HEK293 (cell line): ENCODE data around the gene PPP1R14C.
A peak's percentile ranks its signal among the peaks of the same experiment; 100 is the strongest.

Source experiments
- GLI2 ChIP-seq: fragments of 450-650 bp; formaldehyde crosslinking; IDR thresholded peaks from 2 replicates; pipeline ENCODE4; 2017; ENCODE audit warnings: missing biosample characterization, missing genetic modification characterization, low read depth, borderline replicate concordance
- HOXC10 ChIP-seq: sonication (generic); formaldehyde crosslinking; IDR thresholded peaks from 2 replicates; pipeline ENCODE4 v1.8.1; 2023; ENCODE audit warnings: mild to moderate bottlenecking, missing genetic modification reagents
- KLF17 ChIP-seq: fragments of 450-650 bp; formaldehyde crosslinking; IDR thresholded peaks from 2 replicates; pipeline ENCODE4 v1.5.1; 2016; ENCODE audit warnings: missing biosample characterization, missing genetic modification characterization
- KLF9 ChIP-seq: fragments of 450-650 bp; formaldehyde crosslinking; IDR thresholded peaks from 2 replicates; pipeline ENCODE4 v1.5.1; 2016; ENCODE audit warnings: missing biosample characterization, missing genetic modification characterization, low read depth
- REPIN1 ChIP-seq: fragments of 450-650 bp; formaldehyde crosslinking; IDR thresholded peaks from 2 replicates; pipeline ENCODE4 v1.5.1; 2017; ENCODE audit warnings: missing biosample characterization, missing genetic modification characterization, low read depth
- SALL2 ChIP-seq: fragments of 450-650 bp; formaldehyde crosslinking; IDR thresholded peaks from 2 replicates; pipeline ENCODE4 v1.5.0; 2017; ENCODE audit warnings: missing biosample characterization, mild to moderate bottlenecking, missing genetic modification characterization, borderline replicate concordance
- SCRT1 ChIP-seq: fragments of 450-650 bp; formaldehyde crosslinking; IDR thresholded peaks from 2 replicates; pipeline ENCODE4 v1.5.1; 2016; ENCODE audit warnings: missing biosample characterization, missing genetic modification characterization, borderline replicate concordance
- ZBTB1 ChIP-seq: fragments of 450-650 bp; formaldehyde crosslinking; IDR thresholded peaks from 2 replicates; pipeline ENCODE4 v1.5.1; 2016; ENCODE audit warnings: missing biosample characterization, missing genetic modification characterization
- ZBTB48 ChIP-seq: fragments of 450-650 bp; formaldehyde crosslinking; IDR thresholded peaks from 2 replicates; pipeline ENCODE4 v1.5.1; 2016; ENCODE audit warnings: missing biosample characterization, missing genetic modification characterization
- ZIC2 ChIP-seq: fragments of 450-650 bp; formaldehyde crosslinking; IDR thresholded peaks from 2 replicates; pipeline ENCODE4 v1.5.1; 2016; ENCODE audit warnings: missing biosample characterization, missing genetic modification characterization
- ZNF112 ChIP-seq: fragments of 450-650 bp; formaldehyde crosslinking; IDR thresholded peaks from 2 replicates; pipeline ENCODE4 v1.5.0; 2017; ENCODE audit warnings: missing biosample characterization, missing genetic modification characterization
- ZNF16 ChIP-seq: fragments of 450-650 bp; formaldehyde crosslinking; IDR thresholded peaks from 2 replicates; pipeline ENCODE4 v1.5.1; 2016; ENCODE audit warnings: low read depth, missing biosample characterization, missing genetic modification characterization
- ZNF175 ChIP-seq: fragments of 450-650 bp; formaldehyde crosslinking; IDR thresholded peaks from 2 replicates; pipeline ENCODE4 v1.5.1; 2016; ENCODE audit warnings: missing biosample characterization, missing genetic modification characterization
- ZNF280D ChIP-seq: fragments of 450-650 bp; formaldehyde crosslinking; IDR thresholded peaks from 2 replicates; pipeline ENCODE4 v1.5.1; 2016; ENCODE audit warnings: missing biosample characterization, missing genetic modification characterization
- ZNF311 ChIP-seq: fragments of 450-650 bp; formaldehyde crosslinking; IDR thresholded peaks from 2 replicates; pipeline ENCODE4 v1.5.1; 2017; ENCODE audit warnings: missing biosample characterization, missing genetic modification characterization, borderline replicate concordance
- ZNF391 ChIP-seq: fragments of 450-650 bp; formaldehyde crosslinking; IDR thresholded peaks from 2 replicates; pipeline ENCODE4 v1.5.1; 2016; ENCODE audit warnings: low read depth, missing biosample characterization, missing genetic modification characterization, borderline replicate concordance
- ZNF514 ChIP-seq: fragments of 450-650 bp; formaldehyde crosslinking; IDR thresholded peaks from 2 replicates; pipeline ENCODE4 v1.5.1; 2016; ENCODE audit warnings: missing biosample characterization, missing genetic modification characterization
- ZNF558 ChIP-seq: fragments of 450-650 bp; formaldehyde crosslinking; IDR thresholded peaks from 2 replicates; pipeline ENCODE4 v1.5.1; 2016; ENCODE audit warnings: missing biosample characterization, missing genetic modification characterization
- ZNF560 ChIP-seq: fragments of 450-650 bp; formaldehyde crosslinking; IDR thresholded peaks from 2 replicates; pipeline ENCODE4 v1.5.1; 2017; ENCODE audit warnings: missing biosample characterization, missing genetic modification characterization, borderline replicate concordance
- ZNF571 ChIP-seq: fragments of 450-650 bp; formaldehyde crosslinking; IDR thresholded peaks from 2 replicates; pipeline ENCODE4 v1.5.0; 2017; ENCODE audit warnings: missing biosample characterization, missing genetic modification characterization
- ZNF623 ChIP-seq: fragments of 450-650 bp; formaldehyde crosslinking; IDR thresholded peaks from 2 replicates; pipeline ENCODE4 v1.5.1; 2016; ENCODE audit warnings: missing biosample characterization, missing genetic modification characterization
- ZNF701 ChIP-seq: fragments of 450-650 bp; formaldehyde crosslinking; IDR thresholded peaks from 2 replicates; pipeline ENCODE4 v1.5.1; 2016; ENCODE audit warnings: missing biosample characterization, missing genetic modification characterization
- ZNF776 ChIP-seq: fragments of 450-650 bp; formaldehyde crosslinking; IDR thresholded peaks from 2 replicates; pipeline ENCODE4 v1.5.0; 2017; ENCODE audit warnings: missing biosample characterization, missing genetic modification characterization, borderline replicate concordance
- ZNF791 ChIP-seq: fragments of 450-650 bp; formaldehyde crosslinking; IDR thresholded peaks from 2 replicates; pipeline ENCODE4 v1.5.1; 2016; ENCODE audit warnings: missing biosample characterization, missing genetic modification characterization
- ZNF843 ChIP-seq: fragments of 450-650 bp; formaldehyde crosslinking; IDR thresholded peaks from 2 replicates; pipeline ENCODE4 v1.5.1; 2016; ENCODE audit warnings: missing biosample characterization, missing genetic modification characterization
- ZSCAN23 ChIP-seq: fragments of 450-650 bp; formaldehyde crosslinking; IDR thresholded peaks from 2 replicates; pipeline ENCODE4 v1.5.1; 2016; ENCODE audit warnings: missing biosample characterization, missing genetic modification characterization
- TF ChIP-seq, protein P1 (sequence below): fragments of 450-650 bp; formaldehyde crosslinking; IDR thresholded peaks from 2 replicates; pipeline ENCODE4 v1.5.1; 2016; ENCODE audit warnings: missing biosample characterization, missing genetic modification characterization
- TF ChIP-seq, protein P2 (sequence below): fragments of 450-650 bp; formaldehyde crosslinking; IDR thresholded peaks from 2 replicates; pipeline ENCODE4 v1.5.1; 2016; ENCODE audit warnings: missing biosample characterization, missing genetic modification characterization
- TF ChIP-seq, protein P3 (sequence below): fragments of 450-650 bp; formaldehyde crosslinking; IDR thresholded peaks from 2 replicates; pipeline ENCODE4 v1.5.1; 2016; ENCODE audit warnings: missing biosample characterization, missing genetic modification characterization

The PPP1R14C gene

DNA sequence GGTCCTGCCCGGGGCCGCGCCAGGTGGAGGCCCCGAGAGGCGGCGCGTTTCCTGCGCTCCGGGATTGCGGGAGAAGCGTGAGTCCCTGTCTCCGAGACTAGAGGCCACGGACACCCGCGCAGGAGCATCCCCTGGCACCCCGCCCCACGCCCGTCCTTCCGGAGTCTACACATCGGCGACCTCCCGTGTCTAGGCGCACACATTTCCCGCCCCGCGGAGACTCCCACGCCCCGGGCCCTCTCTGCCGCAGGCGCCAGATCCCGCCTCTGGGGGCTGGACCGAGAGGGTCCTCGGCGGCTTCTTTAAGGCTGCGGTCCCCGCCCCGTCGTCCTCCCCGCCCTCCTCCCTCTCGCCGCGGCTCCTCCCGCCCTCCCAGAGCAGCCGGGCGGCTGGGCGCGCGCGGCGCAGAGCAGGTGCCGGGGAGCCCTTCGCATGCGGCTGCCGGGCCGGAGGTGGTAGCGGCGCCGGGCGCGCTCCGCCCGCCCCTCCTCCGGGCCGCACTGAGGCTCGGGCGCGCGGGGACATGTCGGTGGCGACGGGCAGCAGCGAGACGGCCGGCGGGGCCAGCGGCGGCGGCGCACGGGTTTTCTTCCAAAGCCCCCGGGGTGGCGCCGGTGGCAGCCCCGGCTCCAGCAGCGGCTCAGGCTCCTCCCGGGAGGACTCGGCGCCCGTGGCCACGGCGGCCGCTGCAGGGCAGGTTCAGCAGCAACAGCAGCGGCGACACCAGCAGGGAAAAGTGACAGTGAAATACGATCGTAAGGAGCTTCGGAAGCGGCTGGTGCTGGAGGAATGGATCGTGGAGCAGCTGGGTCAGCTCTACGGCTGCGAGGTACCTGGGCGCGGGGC lies at the start of gene PPP1R14C (continued):
- TF ChIP-seq ZNF16 (no peak), ZNF280D (tag by site-specific recombination) (no peak), ZNF514 (tag by site-specific recombination) (no peak), ZNF311 (tag by site-specific recombination) (no peak), KLF17 (peak; percentile 79; the same call in 1 of the 2 replicates), ZBTB48 (tag by site-specific recombination) (peak; percentile 54; the same call in 1 of the 2 replicates), ZNF391 (tag by site-specific recombination) (no peak), REPIN1 (no peak; the same call in 1 of the 2 replicates), ZNF623 (tag by site-specific recombination) (no peak), HOXC10 (CRISPR knock-in tag) (0 out of 2 replicates have a peak, but pooled peaks have one; percentile 13), GLI2 (tag by site-specific recombination) (no peak), SCRT1 (no peak), SALL2 (tag by site-specific recombination) (no peak), ZIC2 (peak; percentile 86), KLF9 (peak; percentile 84), ZNF560 (tag by site-specific recombination) (no peak), ZSCAN23 (tag by site-specific recombination) (no peak), ZNF175 (tag by site-specific recombination) (no peak), ZNF791 (tag by site-specific recombination) (no peak), ZBTB1 (tag by site-specific recombination) (no peak), ZNF112 (tag by site-specific recombination) (no peak), ZNF571 (tag by site-specific recombination) (no peak), ZNF776 (no peak), ZNF701 (no peak), ZNF843 (tag by site-specific recombination) (0 out of 2 replicates have a peak, but pooled peaks have one; percentile 65), ZNF558 (no peak)
- TF ChIP-seq, protein P1, sequence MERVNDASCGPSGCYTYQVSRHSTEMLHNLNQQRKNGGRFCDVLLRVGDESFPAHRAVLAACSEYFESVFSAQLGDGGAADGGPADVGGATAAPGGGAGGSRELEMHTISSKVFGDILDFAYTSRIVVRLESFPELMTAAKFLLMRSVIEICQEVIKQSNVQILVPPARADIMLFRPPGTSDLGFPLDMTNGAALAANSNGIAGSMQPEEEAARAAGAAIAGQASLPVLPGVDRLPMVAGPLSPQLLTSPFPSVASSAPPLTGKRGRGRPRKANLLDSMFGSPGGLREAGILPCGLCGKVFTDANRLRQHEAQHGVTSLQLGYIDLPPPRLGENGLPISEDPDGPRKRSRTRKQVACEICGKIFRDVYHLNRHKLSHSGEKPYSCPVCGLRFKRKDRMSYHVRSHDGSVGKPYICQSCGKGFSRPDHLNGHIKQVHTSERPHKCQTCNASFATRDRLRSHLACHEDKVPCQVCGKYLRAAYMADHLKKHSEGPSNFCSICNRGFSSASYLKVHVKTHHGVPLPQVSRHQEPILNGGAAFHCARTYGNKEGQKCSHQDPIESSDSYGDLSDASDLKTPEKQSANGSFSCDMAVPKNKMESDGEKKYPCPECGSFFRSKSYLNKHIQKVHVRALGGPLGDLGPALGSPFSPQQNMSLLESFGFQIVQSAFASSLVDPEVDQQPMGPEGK (tag by site-specific recombination), result peak; percentile 89
- TF ChIP-seq, protein P2, sequence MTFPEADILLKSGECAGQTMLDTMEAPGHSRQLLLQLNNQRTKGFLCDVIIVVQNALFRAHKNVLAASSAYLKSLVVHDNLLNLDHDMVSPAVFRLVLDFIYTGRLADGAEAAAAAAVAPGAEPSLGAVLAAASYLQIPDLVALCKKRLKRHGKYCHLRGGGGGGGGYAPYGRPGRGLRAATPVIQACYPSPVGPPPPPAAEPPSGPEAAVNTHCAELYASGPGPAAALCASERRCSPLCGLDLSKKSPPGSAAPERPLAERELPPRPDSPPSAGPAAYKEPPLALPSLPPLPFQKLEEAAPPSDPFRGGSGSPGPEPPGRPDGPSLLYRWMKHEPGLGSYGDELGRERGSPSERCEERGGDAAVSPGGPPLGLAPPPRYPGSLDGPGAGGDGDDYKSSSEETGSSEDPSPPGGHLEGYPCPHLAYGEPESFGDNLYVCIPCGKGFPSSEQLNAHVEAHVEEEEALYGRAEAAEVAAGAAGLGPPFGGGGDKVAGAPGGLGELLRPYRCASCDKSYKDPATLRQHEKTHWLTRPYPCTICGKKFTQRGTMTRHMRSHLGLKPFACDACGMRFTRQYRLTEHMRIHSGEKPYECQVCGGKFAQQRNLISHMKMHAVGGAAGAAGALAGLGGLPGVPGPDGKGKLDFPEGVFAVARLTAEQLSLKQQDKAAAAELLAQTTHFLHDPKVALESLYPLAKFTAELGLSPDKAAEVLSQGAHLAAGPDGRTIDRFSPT, result no peak
- TF ChIP-seq, protein P3, sequence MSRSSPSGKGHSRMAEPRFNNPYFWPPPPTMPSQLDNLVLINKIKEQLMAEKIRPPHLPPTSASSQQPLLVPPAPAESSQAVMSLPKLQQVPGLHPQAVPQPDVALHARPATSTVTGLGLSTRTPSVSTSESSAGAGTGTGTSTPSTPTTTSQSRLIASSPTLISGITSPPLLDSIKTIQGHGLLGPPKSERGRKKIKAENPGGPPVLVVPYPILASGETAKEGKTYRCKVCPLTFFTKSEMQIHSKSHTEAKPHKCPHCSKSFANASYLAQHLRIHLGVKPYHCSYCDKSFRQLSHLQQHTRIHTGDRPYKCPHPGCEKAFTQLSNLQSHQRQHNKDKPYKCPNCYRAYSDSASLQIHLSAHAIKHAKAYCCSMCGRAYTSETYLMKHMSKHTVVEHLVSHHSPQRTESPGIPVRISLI (tag by site-specific recombination), result no peak
